WI38 (cell line): ENCODE results near the gene STAT5A.

Experiments used
- H3K4me3 ChIP-seq: 2 replicates; pipeline ENCODE4 v1.5.1; 2011; ENCODE audit warnings: low read depth, mild to moderate bottlenecking, control low read depth, low read length
- CTCF ChIP-seq: IDR thresholded peaks from 2 replicates; pipeline ENCODE4 v1.5.1; 2012; ENCODE audit warnings: low read depth, mild to moderate bottlenecking, control low read depth, low read length

Gene STAT5A

GRCh38 chr17:42275527-42276358 lies 12.6 kb upstream of the STAT5A start:
- H3K4me3 ChIP-seq: peak overlapping the region; percentile 66
- no peak for TF ChIP-seq CTCF

- no peak for TF ChIP-seq CTCF
Observed at GRCh38 chr17:42276359-42276608, 12.0 kb upstream of the STAT5A start, which contains the start of gene STAT5B. Gene STAT5B (minus strand): TSS chr17:42276391. CDS start chr17:42232127, 44,264 bp downstream.

GRCh38 chr17:42276609-42277341 lies 11.5 kb upstream of the STAT5A start:
- H3K4me3 ChIP-seq: peak overlapping the region; percentile 66

More at GRCh38 chr17:42276359-42276608, 12.0 kb upstream of the STAT5A start, which contains the start of gene STAT5B:
- peak within 1 kb of the TSS; percentile 66 for H3K4me3 ChIP-seq

DNA sequence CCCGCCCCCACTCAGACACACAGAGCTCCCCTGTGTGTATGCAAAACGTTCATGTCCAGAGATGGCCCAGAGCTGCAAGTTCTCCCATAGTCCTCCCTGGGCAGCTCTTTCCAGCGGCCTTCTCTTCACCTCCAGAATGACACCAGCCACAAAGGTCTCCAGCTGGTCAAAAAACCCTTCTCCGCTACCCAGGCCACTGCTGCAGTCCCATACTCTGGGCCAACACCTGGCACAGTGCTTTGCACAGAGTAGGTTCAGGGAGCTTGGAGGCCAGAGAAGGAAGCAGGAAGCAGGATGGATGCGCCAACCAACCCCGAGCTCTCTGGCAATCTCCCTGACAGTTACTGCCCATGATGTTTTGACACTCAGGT lies 11.0 kb upstream of the STAT5A start:
- TF ChIP-seq CTCF: no peak
- H3K4me3 ChIP-seq: no peak overlapping the region

More at GRCh38 chr17:42276609-42277341, 11.5 kb upstream of the STAT5A start:
- no peak for TF ChIP-seq CTCF

DNA sequence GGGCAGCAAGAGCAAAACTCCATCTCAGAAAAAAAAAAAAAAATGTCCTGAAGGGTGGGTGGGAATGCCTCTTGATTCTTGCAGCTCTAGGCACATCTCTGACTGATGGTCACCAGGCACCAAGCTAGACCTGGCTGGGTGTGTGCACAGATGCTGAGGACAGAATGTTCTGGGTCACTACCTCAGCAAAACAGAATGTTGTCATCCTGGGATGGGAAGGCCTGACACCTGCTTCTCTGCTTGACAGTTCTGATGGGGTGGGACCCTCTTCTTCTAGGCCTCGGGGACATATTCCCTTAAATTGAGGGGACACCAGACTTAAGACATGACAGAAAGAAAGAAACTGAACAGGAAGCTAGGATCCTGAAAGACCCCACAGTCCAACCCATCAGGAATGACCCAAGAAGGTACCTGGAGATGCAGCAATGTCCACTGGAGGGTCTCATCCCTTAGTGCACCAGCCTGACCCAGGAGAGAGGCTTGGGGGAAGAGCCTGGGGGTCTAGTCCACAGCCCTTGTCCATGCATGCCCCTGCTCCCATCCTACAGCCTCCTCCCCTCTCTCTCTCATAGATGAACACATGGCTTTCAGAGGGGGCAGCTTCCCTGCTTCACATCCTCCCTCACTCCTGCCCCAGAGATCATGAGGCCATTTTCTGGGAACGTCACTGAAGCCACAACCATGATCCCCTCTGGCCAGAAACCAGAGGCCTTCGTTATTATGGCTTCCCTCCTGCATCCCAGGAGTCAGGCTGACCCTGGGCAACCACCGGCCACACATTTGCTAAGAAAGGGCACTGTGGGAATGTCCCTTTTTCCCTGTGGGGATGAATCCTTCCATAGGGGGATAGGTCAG lies 8.3 kb upstream of the STAT5A start:
- TF ChIP-seq CTCF: no peak
- H3K4me3 ChIP-seq: no peak overlapping the region

- no peak overlapping the region for H3K4me3 ChIP-seq
- TF ChIP-seq CTCF: no peak
Observed at GRCh38 chr17:42281571-42282096, 6.7 kb upstream of the STAT5A start.
